Muscle layer of duodenum (tissue), 2 donors: ENCODE measurements around the gene OR1I1.

Experiments
- H3K27ac ChIP-seq: one replicate; pipeline ENCODE4 v1.7.0; 2013; ENCODE audit warnings: mild to moderate bottlenecking, low read length
- H3K27me3 ChIP-seq: one replicate; pipeline ENCODE4 v1.7.0; 2013; ENCODE audit warnings: low read depth, mild to moderate bottlenecking, control low read depth, low read length
- H3K36me3 ChIP-seq, 2 donors: one replicate each; pipeline ENCODE4 v1.7.0; 2013; ENCODE audit warnings: low read length in 2 of 2, control low read depth in 1 of 2, mild to moderate bottlenecking in 1 of 2; ENCODE audit not compliant: insufficient read depth in 2 of 2, control insufficient read depth in 1 of 2
- H3K4me1 ChIP-seq, 2 donors: one replicate each; pipeline ENCODE4 v1.7.0; 2013; ENCODE audit warnings: low read length in 2 of 2, mild to moderate bottlenecking in 2 of 2, control low read depth in 1 of 2, moderate library complexity in 1 of 2; ENCODE audit not compliant: insufficient read depth in 2 of 2, control insufficient read depth in 1 of 2
- H3K4me3 ChIP-seq, 2 donors: one replicate each; pipeline ENCODE4 v1.7.0; 2013; ENCODE audit warnings: low read length in 2 of 2, low read depth in 1 of 2, mild to moderate bottlenecking in 1 of 2
- H3K9me3 ChIP-seq, 2 donors: one replicate each; pipeline ENCODE4 v1.7.0; 2013; ENCODE audit warnings: low read length in 2 of 2, control low read depth in 1 of 2, mild to moderate bottlenecking in 1 of 2; ENCODE audit not compliant: control insufficient read depth in 1 of 2
- donor health status: healthy.

OR1I1 gene

DNA sequence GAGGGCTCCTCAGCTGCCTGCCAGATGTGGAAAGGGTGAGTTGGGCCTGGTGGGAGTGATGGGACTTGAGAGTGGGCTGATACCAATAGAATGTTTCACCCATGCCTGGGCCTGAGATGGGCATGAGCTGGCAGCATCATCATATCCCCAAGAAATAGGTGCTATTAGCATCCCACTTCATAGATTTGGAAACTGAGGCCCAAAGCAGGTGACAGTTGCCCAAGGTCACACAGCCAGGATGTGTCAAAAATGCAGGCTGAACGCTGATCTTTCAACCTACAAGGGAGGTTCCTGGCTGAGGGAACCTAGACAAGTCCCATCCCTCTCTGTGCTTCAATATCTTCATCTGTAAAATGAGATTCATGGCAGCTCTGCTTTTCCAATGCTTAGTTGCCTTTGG lies 29.7 kb downstream of the OR1I1 start:
- H3K9me3 ChIP-seq, result no peaks in the 10 kb centered on the region
- H3K4me1 ChIP-seq, result peaks cover 0 to 24% of the 10 kb centered on the region in 2 donors
- peaks cover 18 to 64% of the 10 kb centered on the region in 2 donors for H3K36me3 ChIP-seq

DNA sequence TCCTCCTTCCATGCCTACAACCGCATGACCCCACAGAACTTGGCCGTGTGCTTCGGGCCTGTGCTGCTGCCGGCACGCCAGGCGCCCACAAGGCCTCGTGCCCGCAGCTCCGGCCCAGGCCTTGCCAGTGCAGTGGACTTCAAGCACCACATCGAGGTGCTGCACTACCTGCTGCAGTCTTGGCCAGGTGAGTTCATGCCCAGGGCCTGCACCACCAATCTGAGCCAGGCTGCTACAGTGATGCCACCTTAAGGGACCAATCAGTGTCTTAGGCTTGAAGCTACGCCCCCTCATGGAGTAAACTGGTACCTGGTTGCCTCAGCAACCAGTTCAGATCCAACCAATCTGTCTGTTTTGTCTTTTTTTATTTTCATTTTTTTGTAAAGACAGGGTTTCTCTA lies 30.4 kb downstream of the OR1I1 start:
- no peak overlapping the region for H3K4me3 ChIP-seq
- H3K27me3 ChIP-seq, result no peaks in the 10 kb centered on the region
- no peak overlapping the region for H3K27ac ChIP-seq
- H3K36me3 ChIP-seq, result peaks cover 23 to 71% of the 10 kb centered on the region in 2 donors
- peaks cover 0 to 24% of the 10 kb centered on the region in 2 donors for H3K4me1 ChIP-seq
- H3K9me3 ChIP-seq, result no peaks in the 10 kb centered on the region

More for the DNA sequence above, 29.7 kb downstream of the OR1I1 start:
- Histone ChIP-seq H3K4me3 (no peak overlapping the region), H3K27ac (no peak overlapping the region), H3K27me3 (no peaks in the 10 kb centered on the region)

DNA sequence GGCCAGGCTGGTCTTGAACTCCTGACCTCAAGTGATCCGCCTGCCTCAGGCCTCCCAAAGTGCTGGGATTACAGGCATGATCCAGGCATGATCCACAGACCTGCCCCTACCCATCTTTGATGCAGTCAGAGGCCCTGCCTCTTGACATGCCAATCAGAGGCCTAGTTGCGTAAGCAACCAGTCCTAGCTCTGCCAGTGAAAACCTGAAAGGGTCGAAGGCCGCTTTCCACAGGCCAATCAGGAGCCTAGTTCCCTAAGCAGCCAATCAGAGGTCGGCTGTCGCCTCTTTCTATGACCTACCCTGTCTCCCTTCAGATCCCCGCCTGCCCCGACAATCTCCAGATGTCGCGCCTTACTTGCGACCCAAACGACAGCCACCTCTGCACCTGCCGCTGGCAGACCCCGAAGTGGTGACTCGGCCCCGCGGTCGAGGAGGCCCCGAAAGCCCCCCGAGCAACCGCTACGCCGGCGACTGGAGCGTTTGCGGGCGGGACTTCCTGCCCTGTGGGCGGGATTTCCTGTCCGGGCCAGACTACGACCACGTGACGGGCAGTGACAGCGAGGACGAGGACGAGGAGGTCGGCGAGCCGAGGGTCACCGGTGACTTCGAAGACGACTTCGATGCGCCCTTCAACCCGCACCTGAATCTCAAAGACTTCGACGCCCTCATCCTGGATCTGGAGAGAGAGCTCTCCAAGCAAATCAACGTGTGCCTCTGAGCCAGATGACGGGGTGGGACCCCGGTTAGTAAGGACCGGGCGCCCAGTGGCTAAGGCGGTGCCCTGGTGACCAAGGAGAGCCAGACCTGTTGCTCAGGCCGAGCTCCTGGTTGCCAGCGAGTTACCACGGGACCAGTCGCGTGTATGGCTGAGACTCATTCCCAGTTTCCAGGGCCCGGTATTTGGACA lies 31.5 kb downstream of the OR1I1 start:
- Histone ChIP-seq H3K4me1 (peaks cover 0 to 16% of the 10 kb centered on the region in 2 donors), H3K27me3 (no peaks in the 10 kb centered on the region), H3K4me3 (no peak overlapping the region), H3K36me3 (peaks cover 30 to 82% of the 10 kb centered on the region in 2 donors), H3K27ac (no peak overlapping the region), H3K9me3 (no peaks in the 10 kb centered on the region)

DNA sequence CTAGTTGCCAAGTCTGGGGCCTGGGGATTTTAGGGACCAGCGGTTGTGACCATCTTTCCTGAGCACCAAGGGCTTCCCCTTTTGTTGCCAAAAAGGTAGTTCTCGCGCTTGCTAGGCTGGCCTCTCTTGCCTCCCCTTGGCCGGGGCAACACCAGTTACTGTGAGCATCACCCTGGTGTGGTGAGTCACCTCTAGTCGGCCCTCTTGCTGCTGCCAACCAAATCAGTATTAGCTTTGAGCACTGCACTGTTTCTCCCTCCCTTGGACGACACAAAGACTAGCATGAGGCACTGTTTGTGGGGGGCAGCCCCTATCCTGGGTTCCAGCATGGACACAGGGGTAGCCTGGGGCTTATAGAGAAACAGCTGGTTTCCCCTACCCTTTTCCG lies 32.1 kb downstream of the OR1I1 start:
- H3K4me1 ChIP-seq, result peaks cover 0 to 14% of the 10 kb centered on the region in 2 donors
- peaks cover 37 to 88% of the 10 kb centered on the region in 2 donors for H3K36me3 ChIP-seq
- no peak overlapping the region for H3K4me3 ChIP-seq
- H3K27ac ChIP-seq, result no peak overlapping the region
- H3K9me3 ChIP-seq, result no peaks in the 10 kb centered on the region
- no peaks in the 10 kb centered on the region for H3K27me3 ChIP-seq

DNA sequence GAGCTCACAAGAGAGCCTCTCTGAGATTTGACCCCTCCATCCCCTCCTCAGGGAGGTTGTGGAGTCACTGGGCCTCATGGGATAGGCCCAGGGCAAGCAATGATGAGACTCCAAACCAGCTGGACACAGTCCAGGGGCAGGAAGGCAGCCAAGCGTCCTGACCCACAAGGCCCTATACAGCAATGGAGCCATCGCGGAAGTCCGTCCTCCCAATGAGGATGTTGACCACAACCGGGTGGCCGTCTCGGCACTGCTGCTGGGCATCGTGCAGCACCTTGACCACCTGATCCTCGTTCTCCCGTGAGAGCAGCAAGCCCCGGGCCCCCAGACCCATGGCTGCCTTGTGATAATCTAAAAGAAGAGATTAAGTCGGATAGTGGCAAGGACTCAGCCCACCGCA lies 33.1 kb downstream of the OR1I1 start:
- Histone ChIP-seq H3K27me3 (no peaks in the 10 kb centered on the region), H3K27ac (no peak overlapping the region), H3K36me3 (peaks cover 42 to 93% of the 10 kb centered on the region in 2 donors), H3K4me1 (peaks cover 0 to 14% of the 10 kb centered on the region in 2 donors), H3K9me3 (no peaks in the 10 kb centered on the region), H3K4me3 (no peak overlapping the region)

DNA sequence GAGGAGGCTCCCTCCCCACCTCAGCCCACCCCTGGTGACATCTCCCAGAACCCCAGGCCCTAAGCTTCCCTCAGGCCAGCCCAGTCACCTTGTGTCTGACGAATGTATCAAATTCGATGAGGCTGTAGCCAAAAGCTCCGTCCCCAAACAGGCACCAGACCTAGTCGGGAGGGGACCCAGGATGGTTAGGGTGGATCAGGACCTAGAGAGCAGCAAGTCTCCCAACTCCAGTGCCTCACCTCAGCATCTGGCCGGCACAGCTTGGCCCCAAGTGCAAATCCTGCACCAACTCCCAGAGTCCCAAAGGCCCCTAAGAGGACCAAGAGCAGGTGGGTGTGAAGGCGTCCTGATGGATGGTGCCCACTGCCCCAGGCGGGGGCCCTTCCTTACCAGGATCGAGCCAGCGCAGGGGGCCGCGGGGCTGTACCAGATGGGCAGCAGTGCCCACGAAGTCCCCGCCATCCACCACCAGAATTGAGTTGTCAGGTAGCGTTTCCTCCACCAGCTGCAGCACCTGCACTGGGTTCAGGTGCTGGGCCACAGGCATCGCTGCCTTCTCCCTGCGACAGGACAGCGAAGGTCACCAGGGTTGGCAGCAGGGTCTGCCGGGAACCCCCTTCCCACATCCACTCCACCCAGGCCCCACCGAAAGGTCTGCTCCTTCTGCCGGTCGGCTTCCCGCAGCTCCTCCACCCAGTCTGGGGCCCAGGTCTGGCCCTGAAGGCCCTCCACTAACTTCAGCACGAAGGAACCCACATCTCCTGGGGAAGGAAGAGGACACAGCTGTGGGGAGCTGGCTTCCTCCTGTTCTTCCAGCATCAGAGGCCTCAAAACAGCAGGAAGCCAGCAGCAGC lies 34.0 kb downstream of the OR1I1 start:
- H3K36me3 ChIP-seq, result peaks cover 48 to 94% of the 10 kb centered on the region in 2 donors
- no peak overlapping the region for H3K4me3 ChIP-seq

DNA sequence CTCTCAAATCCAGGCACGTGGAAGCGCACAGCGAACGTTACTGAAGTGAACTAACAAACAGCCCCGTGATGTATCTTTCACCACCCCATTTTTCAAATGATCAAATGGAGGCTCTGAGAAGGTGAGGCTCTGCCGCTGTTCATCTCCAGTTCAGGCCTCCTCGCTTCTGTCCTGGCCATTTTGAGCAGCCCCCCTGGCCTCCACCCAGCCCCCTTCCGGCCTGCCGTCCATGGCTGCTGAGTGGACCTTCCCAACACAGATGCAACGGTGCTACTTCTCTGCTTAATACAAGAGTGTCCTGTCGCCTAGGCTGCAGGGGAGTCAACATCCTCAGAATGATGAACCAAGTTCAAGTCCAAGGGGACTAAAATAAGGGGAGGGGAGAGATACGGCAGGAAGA lies 34.8 kb downstream of the OR1I1 start:
- H3K9me3 ChIP-seq, result no peaks in the 10 kb centered on the region
- no peak overlapping the region for H3K27ac ChIP-seq
- peaks cover 0 to 14% of the 10 kb centered on the region in 2 donors for H3K4me1 ChIP-seq
- H3K36me3 ChIP-seq, result peaks cover 48 to 92% of the 10 kb centered on the region in 2 donors
- no peak overlapping the region for H3K4me3 ChIP-seq
- no peaks in the 10 kb centered on the region for H3K27me3 ChIP-seq

More for the DNA sequence above, 34.0 kb downstream of the OR1I1 start:
- Histone ChIP-seq H3K4me1 (peaks cover 0 to 14% of the 10 kb centered on the region in 2 donors), H3K9me3 (no peaks in the 10 kb centered on the region), H3K27ac (no peak overlapping the region), H3K27me3 (no peaks in the 10 kb centered on the region)

DNA sequence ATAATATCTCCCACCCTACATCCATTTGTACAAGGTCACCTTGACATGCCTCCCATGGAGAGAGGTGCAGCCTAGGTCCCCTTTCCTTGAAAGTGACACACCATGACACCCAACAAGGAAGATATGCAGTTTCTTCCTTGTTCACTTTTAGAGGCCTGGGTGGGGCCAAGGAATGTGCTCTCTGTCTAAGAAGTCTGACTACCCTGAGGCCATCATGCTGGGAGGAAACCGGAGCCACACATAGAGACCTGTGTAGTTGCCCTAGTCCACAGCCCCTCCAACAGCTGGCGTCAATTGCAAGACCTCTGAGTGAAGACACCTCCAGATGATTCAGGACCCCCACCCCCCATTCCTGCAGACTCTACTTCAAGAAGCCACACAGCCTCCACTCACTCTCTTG lies 36.2 kb downstream of the OR1I1 start:
- Histone ChIP-seq H3K27ac (no peak overlapping the region), H3K9me3 (no peaks in the 10 kb centered on the region), H3K36me3 (peaks cover 45 to 92% of the 10 kb centered on the region in 2 donors), H3K27me3 (no peaks in the 10 kb centered on the region), H3K4me3 (no peak overlapping the region), H3K4me1 (peaks cover 0 to 17% of the 10 kb centered on the region in 2 donors)

DNA sequence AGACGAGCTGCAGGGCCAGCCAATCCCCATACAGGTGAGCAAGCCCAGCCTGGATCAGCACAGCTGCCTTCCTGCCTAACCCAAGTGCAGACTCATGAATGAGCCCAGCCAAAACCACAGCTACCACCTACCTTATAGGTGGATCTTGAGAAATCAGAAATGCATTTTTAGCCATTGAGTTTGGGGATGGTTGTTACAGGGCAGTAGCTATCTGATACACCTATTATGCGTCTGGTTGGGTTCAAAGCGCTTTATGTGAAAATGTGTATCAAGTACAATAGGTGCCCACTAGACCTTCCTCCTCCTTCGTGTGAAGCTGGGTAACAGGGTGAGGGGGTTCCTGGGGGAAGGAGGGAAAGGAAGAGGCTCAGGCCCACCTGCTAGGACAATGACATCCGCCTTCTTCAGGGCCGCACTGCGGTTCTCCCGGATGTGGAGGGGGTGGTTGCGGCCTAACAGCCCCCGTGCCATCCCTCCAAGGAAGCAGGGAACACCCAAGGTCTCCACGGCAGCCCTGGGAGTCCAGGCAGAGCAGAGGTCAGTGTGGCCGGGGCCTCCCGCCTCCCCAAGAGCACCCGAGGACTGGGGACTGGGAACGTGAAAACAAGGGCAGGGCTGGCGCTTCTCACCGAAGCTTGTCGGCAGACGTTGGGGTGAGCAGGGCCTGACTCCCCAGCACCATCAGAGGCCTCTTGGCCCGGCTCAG lies 36.9 kb downstream of the OR1I1 start:
- no peaks in the 10 kb centered on the region for H3K27me3 ChIP-seq
- peaks cover 42 to 85% of the 10 kb centered on the region in 2 donors for H3K36me3 ChIP-seq
- peaks cover 0 to 20% of the 10 kb centered on the region in 2 donors for H3K4me1 ChIP-seq
- H3K4me3 ChIP-seq, result no peak overlapping the region
- no peak overlapping the region for H3K27ac ChIP-seq
- no peaks in the 10 kb centered on the region for H3K9me3 ChIP-seq

DNA sequence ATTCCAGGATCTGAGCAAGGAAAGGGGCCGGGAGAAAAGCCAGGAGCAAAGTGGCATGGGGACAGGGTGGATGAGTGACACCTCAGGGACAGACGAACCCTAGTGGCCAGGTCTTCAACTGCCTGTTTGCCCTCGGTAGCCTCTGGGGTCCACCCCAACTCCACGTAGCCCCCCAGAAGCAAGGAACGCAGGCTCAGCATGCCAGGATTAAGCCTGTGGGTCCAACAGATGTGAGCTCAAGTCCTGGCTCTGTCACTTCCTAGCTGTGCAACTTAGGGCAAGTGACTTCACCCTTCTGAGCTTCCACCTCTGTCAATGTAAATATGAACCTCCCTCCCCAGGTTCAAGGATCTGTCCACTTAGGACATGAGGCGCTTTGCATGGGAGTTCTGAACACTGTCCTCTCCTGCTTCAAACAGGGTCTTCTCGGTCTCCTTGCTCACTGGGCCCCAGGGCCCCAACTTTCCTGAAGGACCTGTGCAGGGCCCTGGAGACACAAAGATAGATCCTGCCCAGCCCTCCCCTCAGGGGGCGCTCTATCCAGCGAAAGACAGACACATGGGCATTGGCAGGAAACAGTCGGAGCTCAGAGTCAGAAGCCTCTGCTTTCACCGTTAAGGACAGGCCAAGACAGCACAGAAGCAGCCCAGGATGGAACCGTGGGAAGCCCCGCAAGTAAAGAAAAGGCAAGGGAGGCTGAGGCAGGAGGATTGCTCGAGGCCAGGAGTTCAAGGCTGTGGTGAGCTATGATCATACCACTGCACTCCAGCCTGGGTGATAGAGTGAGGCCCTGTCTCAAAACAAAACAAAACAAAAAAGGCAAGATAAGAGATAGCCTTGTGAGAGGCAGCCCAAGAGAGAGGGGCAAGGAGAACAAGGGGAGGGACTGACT lies 38.4 kb downstream of the OR1I1 start:
- H3K9me3 ChIP-seq, result no peaks in the 10 kb centered on the region
- no peak overlapping the region for H3K4me3 ChIP-seq
- peaks cover 0 to 20% of the 10 kb centered on the region in 2 donors for H3K4me1 ChIP-seq
- no peaks in the 10 kb centered on the region for H3K27me3 ChIP-seq
- no peak overlapping the region for H3K27ac ChIP-seq
- H3K36me3 ChIP-seq, result peaks cover 35 to 74% of the 10 kb centered on the region in 2 donors
